Left renal cortex interstitium (tissue), 4 donors: ENCODE measurements around the gene GBP7. TPM values are rescaled to one million over a fixed set of nuclear protein-coding genes. Genes with fewer than 3 reads are reported as not detected.
"Not testable (repeated sequence)": the region's sequence is repeated elsewhere in the genome, so short reads cannot be mapped to it uniquely, and the experiment has no call there.

Source experiments
- DNase-seq, 4 donors: peaks; one replicate each; pipeline ENCODE4 v3.0.0-alpha.2; 2013; ENCODE audit warnings: low read depth in 4 of 4, low spot score in 2 of 4, missing footprints in 1 of 4
- polyA plus RNA-seq, 4 donors: library from polyadenylated mRNA; unstranded; fragments of 120-200 nt; gene quantifications; one replicate each; pipeline ENCODE4 v1.2.1, GENCODE V29; 2013; ENCODE audit not compliant: insufficient read length in 4 of 4

Gene GBP7
- polyA plus RNA-seq, 4 donors: 0.07 to 0.27 (median 0.17) TPM

- DNase-seq: no peak
Observed at GRCh38 chr1:89170170-89171066, 5.4 kb downstream of the GBP7 start.

GRCh38 chr1:89169166-89169565, 6.6 kb downstream of the GBP7 start:
- no peak for DNase-seq

GRCh38 chr1:89167590-89168230, 8.1 kb downstream of the GBP7 start:
- no peak for DNase-seq

DNA sequence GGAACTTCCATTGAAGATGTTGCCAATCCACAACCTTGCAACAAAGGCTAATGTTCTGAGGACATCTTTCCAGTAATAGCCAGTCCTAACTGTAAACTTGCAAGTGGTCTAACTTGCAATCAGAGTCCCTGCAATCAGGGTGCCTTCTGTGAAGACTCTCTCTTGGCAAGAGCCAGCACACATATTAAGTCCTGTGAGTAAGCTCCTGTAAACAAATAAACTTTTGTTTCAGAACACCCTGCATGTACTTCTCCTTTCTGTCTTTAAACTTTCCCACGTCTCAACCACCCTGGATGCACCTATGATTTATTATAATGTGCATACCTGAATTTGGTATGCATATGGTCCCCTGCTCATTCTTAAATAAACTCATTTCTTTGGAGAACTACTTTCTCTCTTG, 9.1 kb downstream of the GBP7 start:
- DNase-seq: no peak

GRCh38 chr1:89165811-89166210, 10.0 kb downstream of the GBP7 start:
- no peak for DNase-seq

- DNase-seq: no peak
Observed at GRCh38 chr1:89151047-89151446, 24.8 kb downstream of the GBP7 start.

- DNase-seq: no peak
Observed at GRCh38 chr1:89149976-89150375, 25.8 kb downstream of the GBP7 start.

DNA sequence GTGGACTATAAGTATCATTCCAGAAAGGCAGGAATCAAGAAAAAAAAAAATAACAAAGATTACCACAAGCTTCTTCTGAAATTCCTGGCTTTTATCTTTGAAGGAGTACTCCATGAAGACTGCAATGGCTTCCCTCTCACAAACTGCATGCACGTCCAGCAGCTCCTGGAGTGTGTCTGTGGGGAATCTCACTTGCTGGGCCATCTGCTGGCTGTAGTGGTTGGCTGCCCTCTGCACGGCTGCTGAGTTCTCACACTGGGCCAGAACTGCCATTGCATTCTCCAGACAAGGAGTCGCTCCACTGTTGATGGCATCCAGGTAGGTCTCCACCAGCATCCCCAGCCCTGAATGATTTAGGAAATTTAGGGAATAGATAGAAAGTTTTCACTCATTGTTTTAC, 26.6 kb downstream of the GBP7 start:
- no peak for DNase-seq

DNA sequence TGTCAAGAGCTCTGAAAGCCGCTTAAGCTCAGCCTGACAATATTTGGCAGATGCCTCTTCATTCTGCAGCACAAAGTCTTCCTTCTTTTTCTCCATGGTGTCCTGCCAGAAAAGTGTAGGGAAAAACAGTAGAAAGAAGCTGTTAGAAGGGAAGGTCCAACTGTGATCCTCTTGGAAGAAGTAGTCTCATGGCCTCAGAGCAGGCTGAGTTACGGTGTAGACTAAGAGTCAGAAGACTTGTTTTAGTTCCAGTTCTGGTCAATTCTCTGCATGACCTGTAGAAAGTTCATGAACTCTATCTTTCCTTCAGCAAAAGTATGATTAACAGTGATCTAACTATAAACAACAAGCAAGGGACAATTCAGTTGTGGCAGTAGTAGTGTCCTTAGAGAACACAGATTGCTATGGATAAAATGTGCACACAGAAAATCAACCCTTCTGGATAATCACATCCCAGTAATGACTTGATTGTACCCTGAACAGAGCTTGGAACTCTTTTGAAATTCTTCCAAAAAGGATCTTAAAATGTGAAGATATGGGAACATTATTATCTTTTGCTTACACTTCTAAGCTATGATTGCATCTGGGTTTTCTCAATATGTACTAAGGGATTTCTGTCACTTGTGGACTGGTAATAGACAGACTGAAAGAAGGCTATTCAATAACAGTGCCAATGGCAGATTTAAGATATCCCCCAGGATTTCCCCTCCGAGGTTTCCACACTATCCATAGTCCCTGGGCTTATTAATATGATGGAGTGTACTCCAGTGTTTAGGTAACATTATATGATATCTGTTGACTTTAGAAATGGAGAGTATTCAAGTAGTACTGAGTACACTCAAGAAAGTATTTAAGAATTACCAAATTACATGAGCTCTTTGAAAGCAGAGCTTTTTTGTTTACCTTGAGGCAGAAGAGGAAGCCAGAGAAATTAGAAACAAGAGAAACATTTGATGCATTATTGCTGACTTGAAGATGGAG, 27.8 kb downstream of the GBP7 start:
- DNase-seq: no peak

GRCh38 chr1:89146721-89147120, 29.1 kb downstream of the GBP7 start:
- DNase-seq: no peak

DNA sequence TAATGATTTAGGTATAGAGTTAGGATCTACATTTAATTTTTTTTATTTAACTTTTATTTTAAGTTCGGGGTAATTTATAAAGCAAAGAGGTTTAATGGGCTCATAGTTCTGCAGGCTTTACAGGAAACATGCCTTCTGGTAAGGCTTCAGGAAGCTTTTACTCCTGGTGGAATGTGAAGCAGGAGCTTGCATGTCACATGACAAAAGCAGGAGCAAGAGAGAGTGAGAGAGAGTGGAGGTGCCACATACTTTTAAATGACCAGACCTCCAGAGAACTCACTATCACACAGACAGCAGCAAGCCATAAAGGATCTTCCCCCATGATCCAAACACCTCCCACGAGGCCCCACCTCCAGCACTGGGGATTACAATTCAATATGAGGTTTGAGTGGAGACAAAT, 32.3 kb downstream of the GBP7 start:
- no peak for DNase-seq

- DNase-seq: no peak
Observed at GRCh38 chr1:89142160-89142559, 33.6 kb downstream of the GBP7 start.

DNA sequence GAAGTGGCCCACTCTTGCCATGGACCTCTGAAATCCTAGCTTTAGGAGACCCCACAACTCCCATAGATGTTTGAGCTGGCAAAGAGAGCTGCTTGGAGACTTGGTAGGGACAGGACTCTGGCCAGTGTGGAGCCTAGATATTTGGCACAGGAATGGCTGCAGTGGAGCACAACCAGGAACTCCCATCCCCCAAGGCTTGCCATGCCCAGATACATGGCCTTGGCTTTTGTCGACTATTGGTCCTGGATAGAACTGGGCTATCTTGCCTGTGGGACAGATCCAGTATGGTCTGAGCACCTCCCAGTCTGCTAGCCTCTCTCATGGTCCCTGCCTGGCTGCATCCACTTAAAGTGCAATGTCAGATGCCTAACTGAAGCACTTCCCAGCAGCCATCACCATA, 42.1 kb downstream of the GBP7 start:
- no peak for DNase-seq

GRCh38 chr1:89130716-89131115, 45.1 kb downstream of the GBP7 start:
- no peak for DNase-seq

DNA sequence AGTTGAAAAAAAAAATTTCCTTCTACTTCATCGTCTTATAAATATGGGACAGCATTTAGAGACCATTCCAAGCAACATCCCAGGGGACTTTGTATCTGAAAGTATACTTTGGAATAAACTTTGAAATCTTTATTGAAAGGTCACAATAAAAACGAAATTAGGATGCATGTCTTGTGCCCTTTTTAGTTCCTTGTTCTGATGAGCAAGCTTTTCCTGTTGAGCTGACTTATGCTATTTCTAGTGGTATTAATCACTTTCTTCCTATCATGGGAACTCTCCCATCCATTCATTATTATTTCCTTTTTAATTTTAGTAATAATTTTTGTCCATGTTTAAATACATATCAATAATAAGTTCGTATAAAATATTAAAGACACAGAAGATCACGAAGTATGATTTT, 45.9 kb downstream of the GBP7 start:
- DNase-seq: no peak

- DNase-seq: not testable (repeated sequence)
Observed at GRCh38 chr1:89128003-89128458, 47.8 kb downstream of the GBP7 start.

GRCh38 chr1:89126602-89127565, 48.9 kb downstream of the GBP7 start:
- not testable (repeated sequence) for DNase-seq

GRCh38 chr1:89125913-89126580, 49.8 kb downstream of the GBP7 start, which contains the start of gene GBP2:
Gene GBP2 (minus strand): TSS chr1:89126114. CDS start chr1:89121966, 4,148 bp downstream.
- no peak for DNase-seq
